B cell (primary cell): ENCODE data around the gene PTAR1. TPM values are rescaled to one million over a fixed set of nuclear protein-coding genes. Genes with fewer than 3 reads are reported as not detected.

ENCODE experiments used
- ATAC-seq: fragments of 200-7000 bp; cut with Tn5 transposase; one replicate; pipeline ENCODE4 v1.10.0; 2021; ENCODE audit warnings: low read depth, mild to moderate bottlenecking, moderate number of reproducible peaks, moderate library complexity
- CTCF ChIA-PET: fragments of 350-600 bp; sonication (Branson Sonifier 250); formaldehyde crosslinking; loops from one replicate; lab custom pipeline; 2021; ENCODE audit warnings: antibody characterized with exemption, inconsistent platforms; lab: Charles Lee
- POLR2A ChIA-PET: fragments of 350-600 bp; sonication (Branson Sonifier 250); formaldehyde crosslinking; loops from one replicate; lab custom pipeline; 2021; ENCODE audit warnings: antibody characterized with exemption; lab: Charles Lee
- DNase-seq: peaks from one replicate; pipeline ENCODE4 v3.0.0; 2013
- H2AFZ ChIP-seq: 2 replicates; pipeline ENCODE4 v1.6.1; 2012; ENCODE audit warnings: mild to moderate bottlenecking, low read depth, low read length; ENCODE audit not compliant: insufficient read depth, poor library complexity, severe bottlenecking
- H3K27ac ChIP-seq, 2 donors: 1 replicate in 1 of 2; 2 replicates in 1 of 2; pipeline ENCODE4 v1.5.1; 2012 to 2013; ENCODE audit warnings: low read length in 2 of 2, mild to moderate bottlenecking in 2 of 2, moderate library complexity in 1 of 2
- H3K27me3 ChIP-seq, 4 experiments: fragments of 200-600 bp in 1 of 4; sonication (generic) in 1 of 4; replicated peaks in 1 of 4; 1 replicate in 2 of 4; 2 replicates in 2 of 4; pipeline versions ENCODE4 v1.6.1 to v1.7.0; 2013 to 2016; ENCODE audit warnings: low read length in 3 of 4, mild to moderate bottlenecking in 2 of 4, mixed read lengths in 1 of 4, moderate library complexity in 1 of 4; ENCODE audit not compliant: insufficient read depth in 4 of 4, control insufficient read depth in 3 of 4; ENCODE audit errors: control extremely low read depth in 1 of 4
- H3K36me3 ChIP-seq, 2 experiments: replicated peaks in 1 of 2; 1 replicate in 1 of 2; 2 replicates in 1 of 2; pipeline versions ENCODE4 v1.6.1 to v1.7.1; 2013; ENCODE audit warnings: low read length in 1 of 2; ENCODE audit not compliant: insufficient read depth in 2 of 2, control insufficient read depth in 1 of 2; ENCODE audit errors: control extremely low read depth in 1 of 2, extremely low read depth in 1 of 2
- H3K4me1 ChIP-seq, 2 donors: fragments of 200-600 bp in 1 of 2; sonication (generic) in 1 of 2; 1 replicate in 1 of 2; 2 replicates in 1 of 2; pipeline versions ENCODE4 v1.5.1 to v1.6.1; 2013 to 2017; ENCODE audit warnings: low read length in 2 of 2; ENCODE audit not compliant: control insufficient read depth in 2 of 2, insufficient read depth in 2 of 2
- H3K4me2 ChIP-seq: replicated peaks from 2 replicates; pipeline ENCODE3; 2012; ENCODE audit warnings: mild to moderate bottlenecking, low read depth, low read length; ENCODE audit not compliant: poor library complexity, severe bottlenecking
- H3K4me3 ChIP-seq, 5 experiments: fragments of 200-600 bp in 1 of 5; sonication (generic) in 1 of 5; 1 replicate in 3 of 5; 2 replicates in 2 of 5; pipeline versions ENCODE4 v1.5.1 to v1.7.0; 2011 to 2016; ENCODE audit warnings: low read length in 4 of 5, mild to moderate bottlenecking in 4 of 5, low read depth in 2 of 5, control low read depth in 1 of 5, moderate library complexity in 1 of 5; ENCODE audit not compliant: insufficient read depth in 1 of 5; ENCODE audit errors: control extremely low read depth in 1 of 5, extremely low read depth in 1 of 5
- H3K79me2 ChIP-seq: fragments of 200-600 bp; sonication (generic); one replicate; pipeline ENCODE4 v1.6.0; 2016; ENCODE audit warnings: low read length; ENCODE audit not compliant: control insufficient read depth, insufficient read depth
- H3K9ac ChIP-seq: fragments of 200-600 bp; sonication (generic); 2 replicates; pipeline ENCODE4 v1.6.1; 2017; ENCODE audit warnings: mild to moderate bottlenecking, low read length, moderate library complexity
- H3K9me3 ChIP-seq, 3 donors: one replicate each; pipeline versions ENCODE4 v1.6.1 to v1.7.1; 2013; ENCODE audit warnings: low read length in 2 of 3; ENCODE audit not compliant: control insufficient read depth in 2 of 3, insufficient read depth in 1 of 3; ENCODE audit errors: control extremely low read depth in 1 of 3
- H4K20me1 ChIP-seq: 2 replicates; pipeline ENCODE4 v1.6.0; 2012; ENCODE audit warnings: mild to moderate bottlenecking, low read length; ENCODE audit not compliant: insufficient read depth, control insufficient read depth, poor library complexity, severe bottlenecking
- H3K27ac Mint-ChIP-seq: one replicate; pipeline ENCODE4 v1.8.0; 2021; ENCODE audit warnings: mixed read lengths
- H3K27me3 Mint-ChIP-seq: one replicate; pipeline ENCODE4 v1.8.0; 2021; ENCODE audit warnings: mixed read lengths
- H3K4me1 Mint-ChIP-seq: one replicate; pipeline ENCODE4 v1.8.0; 2021; ENCODE audit warnings: mixed read lengths
- H3K4me3 Mint-ChIP-seq: one replicate; pipeline ENCODE4 v1.8.0; 2021; ENCODE audit warnings: mixed read lengths
- H3K9me3 Mint-ChIP-seq: one replicate; pipeline ENCODE4 v1.8.0; 2022; ENCODE audit warnings: mixed read lengths; ENCODE audit not compliant: insufficient read depth
- EZH2 ChIP-seq: IDR thresholded peaks from 2 replicates; pipeline ENCODE4 v1.6.1; 2012; ENCODE audit warnings: borderline replicate concordance, low read depth, mild to moderate bottlenecking, moderate library complexity, low read length; ENCODE audit not compliant: insufficient read depth, poor library complexity, severe bottlenecking
- WGBS: methylation state at CpG from one replicate; pipeline ENCODE4 v1.1.5; 2013; ENCODE audit warnings: missing lambda C conversion rate; ENCODE audit not compliant: insufficient coverage; 5-methylcytosine and 5-hydroxymethylcytosine counted together
- intact Hi-C: fragments of 100-400 bp; cut with micrococcal nuclease; formaldehyde crosslinking; loops from one replicate; pipeline ENCODE4 v1.10.0; 2022
- polyA plus RNA-seq: library from polyadenylated mRNA; depleted of rRNA; stranded (reverse); fragments of >200 nt; gene quantifications from 2 replicates; pipeline ENCODE4 v1.2.3, GENCODE V29; 2012
- total RNA-seq, 2 donors: library from RNA; stranded (reverse); fragments of 120-200 nt in 1 of 2; gene quantifications; 1 replicate in 1 of 2; 2 replicates in 1 of 2; pipeline versions ENCODE4 v1.2.3 to v1.2.4, GENCODE V29; 2013 to 2022
- TF ChIP-seq, protein P1 (sequence below): fragments of 200-600 bp; IDR thresholded peaks from one replicate; pipeline ENCODE4 v1.8.0; 2022; ENCODE audit warnings: antibody characterized with exemption, mild to moderate bottlenecking

Gene PTAR1
- total and polyA plus RNA-seq, 2 donors (not counting 1 experiment from before 2014, with no cell fraction given), result 20.5 to 72.1 TPM

DNA sequence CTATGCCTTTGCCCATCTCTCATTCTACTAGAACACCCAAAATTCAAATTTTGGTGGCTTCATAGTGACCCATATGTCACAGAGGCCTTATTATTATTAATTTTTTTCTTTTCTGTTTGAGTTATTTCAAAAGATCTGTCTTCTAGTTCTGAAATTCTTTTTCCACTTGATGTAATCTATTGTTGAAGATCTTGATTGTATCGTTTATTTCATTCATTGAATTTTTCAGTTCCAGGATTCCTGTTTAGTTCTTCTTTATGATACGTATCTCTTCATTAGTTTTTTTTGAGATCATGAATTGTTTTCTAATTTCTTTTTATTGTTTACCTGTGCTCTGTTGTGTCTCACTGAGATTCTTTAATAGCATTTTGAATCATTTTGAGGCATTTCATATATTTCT is 63.0 kb downstream of the PTAR1 start:
- Mint-ChIP-seq H3K4me3 (no peak overlapping the region), H3K27ac (no peak overlapping the region), H3K9me3 (peaks cover 17% of the 10 kb centered on the region), H3K27me3 (peaks cover 9% of the 10 kb centered on the region), H3K4me1 (no peaks in the 10 kb centered on the region)
- no CpG with 5 or more reads among the region's 2 CpGs for WGBS
- no peak overlapping the region for H3K4me2 ChIP-seq
- no peak overlapping the region for H3K4me3 ChIP-seq
- ChIA-PET CTCF (no interaction called here), POLR2A (no interaction called here)
- no peak overlapping the region for H3K9ac ChIP-seq
- H2AFZ ChIP-seq, result no peak overlapping the region
- DNase-seq, result no peak
- H3K4me1 ChIP-seq, result no peaks in the 10 kb centered on the region
- TF ChIP-seq, protein P1, sequence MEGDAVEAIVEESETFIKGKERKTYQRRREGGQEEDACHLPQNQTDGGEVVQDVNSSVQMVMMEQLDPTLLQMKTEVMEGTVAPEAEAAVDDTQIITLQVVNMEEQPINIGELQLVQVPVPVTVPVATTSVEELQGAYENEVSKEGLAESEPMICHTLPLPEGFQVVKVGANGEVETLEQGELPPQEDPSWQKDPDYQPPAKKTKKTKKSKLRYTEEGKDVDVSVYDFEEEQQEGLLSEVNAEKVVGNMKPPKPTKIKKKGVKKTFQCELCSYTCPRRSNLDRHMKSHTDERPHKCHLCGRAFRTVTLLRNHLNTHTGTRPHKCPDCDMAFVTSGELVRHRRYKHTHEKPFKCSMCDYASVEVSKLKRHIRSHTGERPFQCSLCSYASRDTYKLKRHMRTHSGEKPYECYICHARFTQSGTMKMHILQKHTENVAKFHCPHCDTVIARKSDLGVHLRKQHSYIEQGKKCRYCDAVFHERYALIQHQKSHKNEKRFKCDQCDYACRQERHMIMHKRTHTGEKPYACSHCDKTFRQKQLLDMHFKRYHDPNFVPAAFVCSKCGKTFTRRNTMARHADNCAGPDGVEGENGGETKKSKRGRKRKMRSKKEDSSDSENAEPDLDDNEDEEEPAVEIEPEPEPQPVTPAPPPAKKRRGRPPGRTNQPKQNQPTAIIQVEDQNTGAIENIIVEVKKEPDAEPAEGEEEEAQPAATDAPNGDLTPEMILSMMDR, result no peak
- TF ChIP-seq EZH2, result no peak
- no peaks in the 10 kb centered on the region for H3K79me2 ChIP-seq
- ATAC-seq, result no peak
- peaks cover 12 to 29% (median 14%) of the 10 kb centered on the region in 3 donors for H3K9me3 ChIP-seq
- peaks cover 0 to 3% (median 0%) of the 10 kb centered on the region in 4 experiments for H3K27me3 ChIP-seq
- intact Hi-C loops, result no loop called here
- no peak overlapping the region for H3K27ac ChIP-seq
- H3K36me3 ChIP-seq, result no peaks in the 10 kb centered on the region
- H4K20me1 ChIP-seq, result no peaks in the 10 kb centered on the region

DNA sequence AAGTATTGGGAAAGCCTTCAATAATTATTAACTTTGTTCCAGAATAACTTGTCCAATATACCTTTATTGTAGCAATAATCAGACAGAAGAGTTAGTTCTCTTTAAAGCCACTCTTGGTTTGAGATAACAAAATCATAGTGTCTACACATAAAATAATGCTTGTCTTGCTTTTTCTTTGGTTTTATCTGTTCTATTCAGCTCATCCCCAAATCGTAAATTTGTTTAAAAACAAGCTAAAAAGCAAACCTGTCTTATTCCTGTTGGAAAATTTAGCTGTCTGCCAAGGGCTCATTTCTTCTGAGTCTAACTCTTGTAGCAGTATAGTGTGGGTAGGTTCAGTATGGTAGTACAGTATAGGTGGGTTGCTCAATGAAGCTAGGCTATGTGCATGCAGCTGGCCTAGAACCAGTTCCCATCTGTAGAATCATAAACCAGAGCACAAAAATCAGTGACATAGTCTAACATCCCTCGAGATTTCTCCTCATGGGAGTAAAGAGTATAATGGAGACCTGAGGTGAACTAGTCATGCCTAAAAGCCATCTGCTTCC is 69.7 kb downstream of the PTAR1 start:
- H3K79me2 ChIP-seq, result no peaks in the 10 kb centered on the region
- no peak overlapping the region for H3K27ac Mint-ChIP-seq
- TF ChIP-seq, protein P1, result no peak
- no peak for TF ChIP-seq EZH2

More for the DNA sequence above, 69.7 kb downstream of the PTAR1 start:
- no peak overlapping the region for H3K9ac ChIP-seq
- ChIA-PET CTCF (no interaction called here), POLR2A (no interaction called here)
- H3K4me3 ChIP-seq, result no peak overlapping the region
- no peak overlapping the region for H3K4me2 ChIP-seq
- H3K27ac ChIP-seq, result no peak overlapping the region
- no peaks in the 10 kb centered on the region for H3K4me1 ChIP-seq
- H3K9me3 Mint-ChIP-seq, result peaks cover 5% of the 10 kb centered on the region
- peaks cover 15% of the 10 kb centered on the region for H3K27me3 Mint-ChIP-seq
- DNase-seq, result no peak
- no peak overlapping the region for H2AFZ ChIP-seq
- WGBS, result no CpG with 5 or more reads among the region's 2 CpGs
- no peaks in the 10 kb centered on the region for H3K9me3 ChIP-seq
- no peaks in the 10 kb centered on the region for H4K20me1 ChIP-seq
- no peak for ATAC-seq
- no peaks in the 10 kb centered on the region for H3K27me3 ChIP-seq
- H3K4me1 Mint-ChIP-seq, result no peaks in the 10 kb centered on the region
- H3K36me3 ChIP-seq, result no peaks in the 10 kb centered on the region
- H3K4me3 Mint-ChIP-seq, result no peak overlapping the region
- intact Hi-C loops, result no loop called here
